K562 (cell line): ENCODE results near the gene MEF2C.

Experiments
- BHLHE40 ChIP-seq: IDR thresholded peaks from 2 replicates; pipeline ENCODE4 v1.6.1; 2011; ENCODE audit warnings: low read length, improper control_type of control experiment
- CREM ChIP-seq: IDR thresholded peaks from 2 replicates; pipeline ENCODE4 v1.6.1; 2014; ENCODE audit warnings: antibody characterized with exemption, low read depth
- NR1H2 ChIP-seq: sonication (generic); formaldehyde crosslinking; IDR thresholded peaks from 2 replicates; pipeline ENCODE4 v1.4.0; 2020; ENCODE audit warnings: mild to moderate bottlenecking, missing genetic modification reagents
- POLR2A ChIP-seq: fragments of 450-650 bp; conservative IDR thresholded peaks from 2 replicates; pipeline ENCODE4 v1.6.1; 2016
- POLR2AphosphoS5 ChIP-seq: IDR thresholded peaks from 2 replicates; pipeline ENCODE4 v1.6.1; 2011; ENCODE audit warnings: mild to moderate bottlenecking, low read depth, low read length, moderate library complexity; ENCODE audit not compliant: control insufficient read depth, insufficient read depth
- SP1 ChIP-seq: sonication (generic); formaldehyde crosslinking; IDR thresholded peaks from 2 replicates; pipeline ENCODE4 v1.8.1; 2022; ENCODE audit warnings: mild to moderate bottlenecking, missing genetic modification reagents
- TBL1XR1 ChIP-seq, 2 experiments: IDR thresholded peaks; 2 replicates each; pipeline ENCODE4 v1.6.1; 2012; ENCODE audit warnings: improper control_type of control experiment in 2 of 2, low read length in 2 of 2, mild to moderate bottlenecking in 1 of 2
- ZBTB43 ChIP-seq: sonication (generic); formaldehyde crosslinking; IDR thresholded peaks from 2 replicates; pipeline ENCODE4 v1.8.0; 2023; ENCODE audit warnings: mild to moderate bottlenecking, missing genetic modification reagents
- ZNF398 ChIP-seq: fragments of 250-450 bp; sonication (Bioruptor Pico); IDR thresholded peaks from 2 replicates; pipeline ENCODE4 v1.8.0; 2021; ENCODE audit warnings: moderate library complexity, mild to moderate bottlenecking, inconsistent platforms
- TF ChIP-seq, protein P1 (sequence below): sonication (generic); formaldehyde crosslinking; IDR thresholded peaks from 2 replicates; pipeline ENCODE4 v1.8.1; 2023; ENCODE audit warnings: mild to moderate bottlenecking, missing genetic modification reagents
- TF ChIP-seq, protein P2 (sequence below): sonication (generic); formaldehyde crosslinking; IDR thresholded peaks from 2 replicates; pipeline ENCODE4 v1.8.0; 2022; ENCODE audit warnings: mild to moderate bottlenecking, missing genetic modification reagents

- TF ChIP-seq CREM (no peak), POLR2AphosphoS5 (no peak), NR1H2 (CRISPR knock-in tag) (no peak), SP1 (CRISPR knock-in tag) (no peak), POLR2A (no peak), ZBTB43 (CRISPR knock-in tag) (no peak), BHLHE40 (no peak), ZNF398 (CRISPR knock-in tag) (no peak), TBL1XR1 (IDR thresholded peaks at IDR 0.05; ENCODE audit: low read length in 2 of 2) (no peak)
- TF ChIP-seq, protein P1, sequence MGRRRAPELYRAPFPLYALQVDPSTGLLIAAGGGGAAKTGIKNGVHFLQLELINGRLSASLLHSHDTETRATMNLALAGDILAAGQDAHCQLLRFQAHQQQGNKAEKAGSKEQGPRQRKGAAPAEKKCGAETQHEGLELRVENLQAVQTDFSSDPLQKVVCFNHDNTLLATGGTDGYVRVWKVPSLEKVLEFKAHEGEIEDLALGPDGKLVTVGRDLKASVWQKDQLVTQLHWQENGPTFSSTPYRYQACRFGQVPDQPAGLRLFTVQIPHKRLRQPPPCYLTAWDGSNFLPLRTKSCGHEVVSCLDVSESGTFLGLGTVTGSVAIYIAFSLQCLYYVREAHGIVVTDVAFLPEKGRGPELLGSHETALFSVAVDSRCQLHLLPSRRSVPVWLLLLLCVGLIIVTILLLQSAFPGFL (CRISPR knock-in tag) = no peak
- TF ChIP-seq, protein P2, sequence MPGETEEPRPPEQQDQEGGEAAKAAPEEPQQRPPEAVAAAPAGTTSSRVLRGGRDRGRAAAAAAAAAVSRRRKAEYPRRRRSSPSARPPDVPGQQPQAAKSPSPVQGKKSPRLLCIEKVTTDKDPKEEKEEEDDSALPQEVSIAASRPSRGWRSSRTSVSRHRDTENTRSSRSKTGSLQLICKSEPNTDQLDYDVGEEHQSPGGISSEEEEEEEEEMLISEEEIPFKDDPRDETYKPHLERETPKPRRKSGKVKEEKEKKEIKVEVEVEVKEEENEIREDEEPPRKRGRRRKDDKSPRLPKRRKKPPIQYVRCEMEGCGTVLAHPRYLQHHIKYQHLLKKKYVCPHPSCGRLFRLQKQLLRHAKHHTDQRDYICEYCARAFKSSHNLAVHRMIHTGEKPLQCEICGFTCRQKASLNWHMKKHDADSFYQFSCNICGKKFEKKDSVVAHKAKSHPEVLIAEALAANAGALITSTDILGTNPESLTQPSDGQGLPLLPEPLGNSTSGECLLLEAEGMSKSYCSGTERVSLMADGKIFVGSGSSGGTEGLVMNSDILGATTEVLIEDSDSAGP (CRISPR knock-in tag) = no peak
Observed at GRCh38 chr5:88673253-88674105, 209.5 kb downstream of the MEF2C start.
